ENCODE measurements around the gene LRRC28.

LRRC28 gene

GRCh38 chr15:99347574-99347973 is 96.3 kb downstream of the LRRC28 start:
- no peak overlapping the region for H3K4me3 Mint-ChIP-seq
- H3K27ac Mint-ChIP-seq = no peak overlapping the region
- H3K36me3 Mint-ChIP-seq (ENCODE audit: low read depth) = peaks cover 7% of the 10 kb centered on the region
- H3K27me3 Mint-ChIP-seq = no peaks in the 10 kb centered on the region
- no peaks in the 10 kb centered on the region for H3K4me1 Mint-ChIP-seq (ENCODE audit: low read depth)
- intact Hi-C loops (cut with micrococcal nuclease) = no loop called here
- H3K9me3 Mint-ChIP-seq = peaks cover 7% of the 10 kb centered on the region

- Mint-ChIP-seq H3K27me3 (no peaks in the 10 kb centered on the region), H3K4me1 (ENCODE audit: low read depth) (no peaks in the 10 kb centered on the region), H3K4me3 (no peak overlapping the region), H3K9me3 (peaks cover 7% of the 10 kb centered on the region), H3K36me3 (ENCODE audit: low read depth) (peaks cover 13% of the 10 kb centered on the region), H3K27ac (no peak overlapping the region)
- intact Hi-C loops (cut with micrococcal nuclease) = no loop called here
Measured at GRCh38 chr15:99348412-99348811, 97.1 kb downstream of the LRRC28 start.

- Mint-ChIP-seq H3K36me3 (ENCODE audit: low read depth) (peaks cover 13% of the 10 kb centered on the region), H3K9me3 (peaks cover 7% of the 10 kb centered on the region), H3K27ac (no peak overlapping the region), H3K27me3 (no peaks in the 10 kb centered on the region), H3K4me3 (no peak overlapping the region), H3K4me1 (ENCODE audit: low read depth) (no peaks in the 10 kb centered on the region)
- intact Hi-C loops (cut with micrococcal nuclease) = no loop called here
Measured at GRCh38 chr15:99350408-99350807, 99.1 kb downstream of the LRRC28 start.

GRCh38 chr15:99359769-99360168 is 108.5 kb downstream of the LRRC28 start:
- H3K4me3 Mint-ChIP-seq = no peak overlapping the region
- H3K36me3 Mint-ChIP-seq (ENCODE audit: low read depth) = peaks cover 29% of the 10 kb centered on the region
- peaks cover 11% of the 10 kb centered on the region for H3K4me1 Mint-ChIP-seq (ENCODE audit: low read depth)
- H3K27ac Mint-ChIP-seq = no peak overlapping the region
- intact Hi-C loops (cut with micrococcal nuclease) = no loop called here
- H3K9me3 Mint-ChIP-seq = no peaks in the 10 kb centered on the region
- no peaks in the 10 kb centered on the region for H3K27me3 Mint-ChIP-seq

- Mint-ChIP-seq H3K36me3 (ENCODE audit: low read depth) (peaks cover 29% of the 10 kb centered on the region), H3K27me3 (no peaks in the 10 kb centered on the region), H3K4me1 (ENCODE audit: low read depth) (peaks cover 11% of the 10 kb centered on the region), H3K4me3 (no peak overlapping the region), H3K27ac (no peak overlapping the region), H3K9me3 (no peaks in the 10 kb centered on the region)
- intact Hi-C loops (cut with micrococcal nuclease) = no loop called here
Measured at GRCh38 chr15:99361545-99362185, 110.4 kb downstream of the LRRC28 start.

- H3K9me3 Mint-ChIP-seq = no peaks in the 10 kb centered on the region
- peaks cover 12% of the 10 kb centered on the region for H3K4me1 Mint-ChIP-seq (ENCODE audit: low read depth)
- no peak overlapping the region for H3K27ac Mint-ChIP-seq
- intact Hi-C loops (cut with micrococcal nuclease) = no loop called here
- H3K27me3 Mint-ChIP-seq = no peaks in the 10 kb centered on the region
- H3K36me3 Mint-ChIP-seq (ENCODE audit: low read depth) = peaks cover 42% of the 10 kb centered on the region
- H3K4me3 Mint-ChIP-seq = no peak overlapping the region
Measured at GRCh38 chr15:99365242-99365641, 114.0 kb downstream of the LRRC28 start.

- H3K9me3 Mint-ChIP-seq = no peaks in the 10 kb centered on the region
- peaks cover 12% of the 10 kb centered on the region for H3K4me1 Mint-ChIP-seq (ENCODE audit: low read depth)
- peaks cover 42% of the 10 kb centered on the region for H3K36me3 Mint-ChIP-seq (ENCODE audit: low read depth)
- intact Hi-C loops (cut with micrococcal nuclease) = no loop called here
- no peaks in the 10 kb centered on the region for H3K27me3 Mint-ChIP-seq
- no peak overlapping the region for H3K27ac Mint-ChIP-seq
- no peak overlapping the region for H3K4me3 Mint-ChIP-seq
Measured at GRCh38 chr15:99366013-99366412, 114.7 kb downstream of the LRRC28 start.

GRCh38 chr15:99368743-99369142 is 117.5 kb downstream of the LRRC28 start:
- H3K4me3 Mint-ChIP-seq = no peak overlapping the region
- no peaks in the 10 kb centered on the region for H3K9me3 Mint-ChIP-seq
- H3K36me3 Mint-ChIP-seq (ENCODE audit: low read depth) = peaks cover 30% of the 10 kb centered on the region
- peaks cover 17% of the 10 kb centered on the region for H3K4me1 Mint-ChIP-seq (ENCODE audit: low read depth)
- H3K27ac Mint-ChIP-seq = no peak overlapping the region
- H3K27me3 Mint-ChIP-seq = no peaks in the 10 kb centered on the region
- intact Hi-C loops (cut with micrococcal nuclease) = no loop called here

GRCh38 chr15:99369196-99369595 is 117.9 kb downstream of the LRRC28 start:
- Mint-ChIP-seq H3K4me3 (no peak overlapping the region), H3K4me1 (ENCODE audit: low read depth) (peaks cover 13% of the 10 kb centered on the region), H3K27ac (no peak overlapping the region), H3K36me3 (ENCODE audit: low read depth) (peaks cover 28% of the 10 kb centered on the region), H3K9me3 (no peaks in the 10 kb centered on the region), H3K27me3 (no peaks in the 10 kb centered on the region)
- intact Hi-C loops (cut with micrococcal nuclease) = no loop called here

GRCh38 chr15:99371180-99372103 is 120.2 kb downstream of the LRRC28 start:
- peaks cover 9% of the 10 kb centered on the region for H3K9me3 Mint-ChIP-seq
- H3K4me3 Mint-ChIP-seq = no peak overlapping the region
- H3K27me3 Mint-ChIP-seq = no peaks in the 10 kb centered on the region
- peaks cover 12% of the 10 kb centered on the region for H3K4me1 Mint-ChIP-seq (ENCODE audit: low read depth)
- intact Hi-C loops (cut with micrococcal nuclease) = loop anchor here (10.0 kb wide), 1 partner anchor 87 kb away; no protein-coding TSS in a partner anchor
- H3K27ac Mint-ChIP-seq = no peak overlapping the region
- H3K36me3 Mint-ChIP-seq (ENCODE audit: low read depth) = peaks cover 22% of the 10 kb centered on the region

GRCh38 chr15:99385005-99385669 is 133.9 kb downstream of the LRRC28 start:
- Mint-ChIP-seq H3K4me3 (no peak overlapping the region), H3K36me3 (ENCODE audit: low read depth) (peaks cover 15% of the 10 kb centered on the region), H3K27ac (no peak overlapping the region), H3K4me1 (ENCODE audit: low read depth) (no peaks in the 10 kb centered on the region), H3K27me3 (no peaks in the 10 kb centered on the region), H3K9me3 (no peaks in the 10 kb centered on the region)
- intact Hi-C loops (cut with micrococcal nuclease) = no loop called here

GRCh38 chr15:99385865-99386264 is 134.6 kb downstream of the LRRC28 start:
- H3K4me1 Mint-ChIP-seq (ENCODE audit: low read depth) = no peaks in the 10 kb centered on the region
- no peaks in the 10 kb centered on the region for H3K9me3 Mint-ChIP-seq
- no peak overlapping the region for H3K27ac Mint-ChIP-seq
- H3K27me3 Mint-ChIP-seq = no peaks in the 10 kb centered on the region
- peaks cover 15% of the 10 kb centered on the region for H3K36me3 Mint-ChIP-seq (ENCODE audit: low read depth)
- intact Hi-C loops (cut with micrococcal nuclease) = no loop called here
- no peak overlapping the region for H3K4me3 Mint-ChIP-seq

- Mint-ChIP-seq H3K27ac (no peak overlapping the region), H3K4me3 (no peak overlapping the region)
Measured at GRCh38 chr15:99386391-99386790, 135.1 kb downstream of the LRRC28 start.

More at GRCh38 chr15:99386391-99386790, 135.1 kb downstream of the LRRC28 start:
- no peaks in the 10 kb centered on the region for H3K27me3 Mint-ChIP-seq
- peaks cover under 1% of the 10 kb centered on the region for H3K9me3 Mint-ChIP-seq
- intact Hi-C loops (cut with micrococcal nuclease) = no loop called here
- no peaks in the 10 kb centered on the region for H3K4me1 Mint-ChIP-seq (ENCODE audit: low read depth)
- H3K36me3 Mint-ChIP-seq (ENCODE audit: low read depth) = peaks cover 15% of the 10 kb centered on the region

All from dendritic cell treated with granulocyte-macrophage colony-stimulating factor and Interleukin-4, amounts not matched to agents 40 ng/mL and 50 ng/mL, for 4 days (primary cell).